HUES6 (cell line): ENCODE results near the gene GABRA6.

ENCODE experiments used
- H3K27ac ChIP-seq: 2 replicates; pipeline ENCODE4 v1.7.0; 2013; ENCODE audit warnings: low read depth, mild to moderate bottlenecking, low read length, inconsistent platforms
- H3K27me3 ChIP-seq: 2 replicates; pipeline ENCODE4 v1.6.1; 2013; ENCODE audit warnings: low read length; ENCODE audit not compliant: control insufficient read depth, insufficient read depth
- H3K36me3 ChIP-seq: 2 replicates; pipeline ENCODE4 v1.6.1; 2013; ENCODE audit warnings: low read length; ENCODE audit not compliant: control insufficient read depth, insufficient read depth
- H3K4me1 ChIP-seq: 2 replicates; pipeline ENCODE4 v1.6.1; 2013; ENCODE audit warnings: low read length; ENCODE audit not compliant: control insufficient read depth, insufficient read depth
- H3K4me3 ChIP-seq: 2 replicates; pipeline ENCODE4 v1.5.1; 2013; ENCODE audit warnings: low read depth, low read length
- H3K9ac ChIP-seq: one replicate; pipeline ENCODE4 v1.6.1; 2013; ENCODE audit warnings: mild to moderate bottlenecking, low read length
- H3K9me3 ChIP-seq: 2 replicates; pipeline ENCODE4 v1.6.1; 2013; ENCODE audit warnings: low read depth, low read length; ENCODE audit not compliant: control insufficient read depth, insufficient read depth

Gene GABRA6

DNA sequence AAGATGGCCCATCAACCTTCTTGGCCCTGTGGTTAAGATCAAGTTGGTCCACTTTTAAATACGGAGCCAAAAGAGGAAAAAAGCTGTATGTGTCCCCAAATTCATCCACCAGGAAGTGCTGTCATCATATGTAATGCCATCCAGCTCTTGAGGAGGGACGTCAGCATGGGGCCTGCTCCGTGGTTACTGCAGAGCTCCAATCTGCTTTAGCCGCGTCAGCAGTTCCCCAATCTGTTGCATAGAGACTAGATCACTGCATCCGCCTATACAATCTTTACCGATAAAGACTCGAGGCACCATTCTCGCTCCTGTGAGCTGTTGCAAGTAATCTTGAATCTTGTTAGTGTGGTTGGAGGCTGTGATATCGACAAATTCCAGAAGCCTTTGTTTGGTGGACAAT lies 65.7 kb downstream of the GABRA6 start:
- Histone ChIP-seq H3K9me3 (no peaks in the 10 kb centered on the region), H3K4me3 (no peak overlapping the region), H3K36me3 (no peaks in the 10 kb centered on the region), H3K9ac (no peak overlapping the region), H3K27me3 (no peaks in the 10 kb centered on the region), H3K4me1 (no peaks in the 10 kb centered on the region), H3K27ac (no peak overlapping the region)
